Body of pancreas (tissue), 4 donors: Measurements from ENCODE around the gene CDH16. TPM values are rescaled to one million over a fixed set of nuclear protein-coding genes. Genes with fewer than 3 reads are reported as not detected.
"Not testable (repeated sequence)": the region's sequence is repeated elsewhere in the genome, so short reads cannot be mapped to it uniquely, and the experiment has no call there.

Experiments
- ATAC-seq: fragments of 150-250 bp; one replicate; pipeline ENCODE4 v1.9.1; 2016
- DNase-seq, 4 donors: peaks; one replicate each; pipeline ENCODE4 v3.0.0-alpha.2; 2019
- H3K27ac ChIP-seq, 4 donors: fragments of 200-600 bp; sonication (generic); 1 replicate in 3 of 4; 2 replicates in 1 of 4; pipeline versions ENCODE4 v1.5.1 to v1.6.1; 2016 to 2019; ENCODE audit warnings: mild to moderate bottlenecking in 1 of 4, mixed read lengths in 1 of 4, moderate library complexity in 1 of 4
- H3K27me3 ChIP-seq, 2 donors: fragments of 200-600 bp; sonication (generic); one replicate each; pipeline ENCODE4 v1.6.0; 2016; ENCODE audit warnings: mild to moderate bottlenecking in 1 of 2
- H3K36me3 ChIP-seq, 2 donors: fragments of 200-600 bp; sonication (generic); replicated peaks in 1 of 2; 2 replicates each; pipeline ENCODE4 v1.5.1; 2016; ENCODE audit warnings: low read depth in 2 of 2; ENCODE audit not compliant: insufficient read depth in 1 of 2
- H3K4me1 ChIP-seq: fragments of 200-600 bp; sonication (generic); one replicate; pipeline ENCODE4 v1.6.0; 2016
- H3K4me3 ChIP-seq, 2 donors: fragments of 200-600 bp; sonication (generic); 1 replicate in 1 of 2; 2 replicates in 1 of 2; pipeline ENCODE4 v1.5.1; 2016 to 2019
- H3K9me3 ChIP-seq, 3 donors: fragments of 200-600 bp; sonication (generic); 1 replicate in 2 of 3; 2 replicates in 1 of 3; pipeline ENCODE4 v1.5.1; 2016
- POLR2A ChIP-seq, 3 donors: fragments of 450-650 bp; IDR thresholded peaks; one replicate each; pipeline ENCODE4 v1.6.1; 2016; ENCODE audit warnings: antibody characterized with exemption in 3 of 3, mild to moderate bottlenecking in 2 of 3
- WGBS, 2 donors: methylation state at CpG; one replicate each; pipeline ENCODE4 v1.1.5; 2017; 5-methylcytosine and 5-hydroxymethylcytosine counted together
- intact Hi-C: fragments of 100-400 bp; cut with DNase I; formaldehyde crosslinking; loops from one replicate; pipeline ENCODE4 v1.15.1; 2023
- total RNA-seq, 2 donors: library from RNA; depleted of rRNA; stranded (reverse); fragments of >200 nt; gene quantifications; one replicate each; pipeline ENCODE4 v1.1.0, GENCODE V29; 2016
- TF ChIP-seq, protein P1 (sequence below), 7 experiments: fragments of 450-650 bp in 4 of 7; fragments of 200-600 bp in 3 of 7; sonication (generic) in 3 of 7; IDR thresholded peaks; one replicate each; pipeline ENCODE4 v1.5.1; 2016 to 2019; ENCODE audit warnings: antibody characterized with exemption in 7 of 7

The CDH16 gene
- total RNA-seq, 2 donors from 2014 or later: not detected

DNA sequence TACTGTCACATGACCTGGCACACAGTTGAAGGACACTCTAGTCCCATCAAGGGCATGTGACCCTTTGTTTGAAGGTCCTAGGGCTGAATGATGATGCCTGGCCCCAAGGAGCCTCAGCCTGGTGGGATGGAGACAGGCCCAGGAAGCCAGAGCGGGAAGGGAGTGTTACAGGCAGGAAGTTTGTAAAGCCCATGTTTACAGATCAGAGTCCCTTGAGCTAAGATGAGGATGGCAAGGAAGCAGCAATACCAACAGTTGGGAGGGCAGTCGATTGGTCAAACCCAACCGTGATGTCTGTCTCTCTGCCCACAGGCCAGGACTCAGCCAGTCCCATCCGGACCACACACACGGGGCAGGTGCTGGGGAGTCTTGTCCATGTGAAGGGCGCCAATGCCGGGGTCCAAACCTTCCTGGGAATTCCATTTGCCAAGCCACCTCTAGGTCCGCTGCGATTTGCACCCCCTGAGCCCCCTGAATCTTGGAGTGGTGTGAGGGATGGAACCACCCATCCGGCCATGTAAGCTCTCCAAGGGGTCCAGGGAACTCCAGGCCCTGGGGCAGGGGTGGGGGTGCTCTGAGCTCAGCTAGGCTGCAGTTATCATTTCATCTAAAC is 19.1 kb upstream of the CDH16 start:
- DNase-seq (no peak), ATAC-seq (no peak)
- Histone ChIP-seq H3K4me1 (peaks cover 38% of the 10 kb centered on the region), H3K9me3 (no peaks in the 10 kb centered on the region), H3K36me3 (peaks cover 10 to 14% of the 10 kb centered on the region in 2 donors), H3K27ac (no peak overlapping the region), H3K27me3 (no peaks in the 10 kb centered on the region), H3K4me3 (no peak overlapping the region)
- WGBS, 2 donors: 88 to 100% methylated on average over 1 to 10 of the region's 10 CpGs
- TF ChIP-seq, protein P1, sequence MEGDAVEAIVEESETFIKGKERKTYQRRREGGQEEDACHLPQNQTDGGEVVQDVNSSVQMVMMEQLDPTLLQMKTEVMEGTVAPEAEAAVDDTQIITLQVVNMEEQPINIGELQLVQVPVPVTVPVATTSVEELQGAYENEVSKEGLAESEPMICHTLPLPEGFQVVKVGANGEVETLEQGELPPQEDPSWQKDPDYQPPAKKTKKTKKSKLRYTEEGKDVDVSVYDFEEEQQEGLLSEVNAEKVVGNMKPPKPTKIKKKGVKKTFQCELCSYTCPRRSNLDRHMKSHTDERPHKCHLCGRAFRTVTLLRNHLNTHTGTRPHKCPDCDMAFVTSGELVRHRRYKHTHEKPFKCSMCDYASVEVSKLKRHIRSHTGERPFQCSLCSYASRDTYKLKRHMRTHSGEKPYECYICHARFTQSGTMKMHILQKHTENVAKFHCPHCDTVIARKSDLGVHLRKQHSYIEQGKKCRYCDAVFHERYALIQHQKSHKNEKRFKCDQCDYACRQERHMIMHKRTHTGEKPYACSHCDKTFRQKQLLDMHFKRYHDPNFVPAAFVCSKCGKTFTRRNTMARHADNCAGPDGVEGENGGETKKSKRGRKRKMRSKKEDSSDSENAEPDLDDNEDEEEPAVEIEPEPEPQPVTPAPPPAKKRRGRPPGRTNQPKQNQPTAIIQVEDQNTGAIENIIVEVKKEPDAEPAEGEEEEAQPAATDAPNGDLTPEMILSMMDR (IDR thresholded peaks at IDR 0.05): no peak
- no peak for TF ChIP-seq POLR2A (IDR thresholded peaks at IDR 0.05)
- intact Hi-C loops: no loop called here

GRCh38 chr16:66936889-66937554 is 18.3 kb upstream of the CDH16 start:
- no peaks in the 10 kb centered on the region for H3K9me3 ChIP-seq
- DNase-seq (no peak), ATAC-seq (no peak)
- intact Hi-C loops: no loop called here
- peaks cover 45% of the 10 kb centered on the region for H3K4me1 ChIP-seq
- no peak overlapping the region for H3K27ac ChIP-seq
- H3K4me3 ChIP-seq: no peak overlapping the region
- peaks cover 8% of the 10 kb centered on the region in 2 donors for H3K36me3 ChIP-seq
- TF ChIP-seq POLR2A (IDR thresholded peaks at IDR 0.05): no peak
- TF ChIP-seq, protein P1 (IDR thresholded peaks at IDR 0.05): no peak
- 83 to 89% methylated on average over 4 of the region's 4 CpGs for WGBS, 2 donors
- no peaks in the 10 kb centered on the region for H3K27me3 ChIP-seq

DNA sequence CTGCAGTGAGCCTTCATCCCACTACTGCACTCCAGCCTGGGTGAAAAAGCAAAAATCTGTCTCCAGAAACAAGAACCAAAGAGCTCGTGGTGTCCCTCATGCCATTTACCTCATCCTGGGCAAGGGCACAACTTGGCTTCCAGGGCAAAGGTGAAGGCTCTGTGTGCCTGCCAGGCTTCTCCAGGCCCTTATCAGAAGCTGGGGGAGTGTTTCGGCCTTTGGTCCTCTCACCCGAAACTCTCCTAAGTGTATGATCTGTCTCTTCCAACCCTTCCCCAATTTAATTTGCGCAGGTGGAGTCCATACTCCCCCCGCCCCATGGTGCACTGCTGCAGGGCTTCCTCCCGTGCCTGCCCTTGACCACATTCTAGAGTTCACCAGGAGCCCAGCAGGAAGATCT is 17.8 kb upstream of the CDH16 start:
- intact Hi-C loops: no loop called here
- Histone ChIP-seq H3K27me3 (no peaks in the 10 kb centered on the region), H3K4me3 (no peak overlapping the region), H3K4me1 (peaks cover 45% of the 10 kb centered on the region), H3K9me3 (no peaks in the 10 kb centered on the region), H3K36me3 (peaks cover 2 to 5% of the 10 kb centered on the region in 2 donors), H3K27ac (no peak overlapping the region)
- ATAC-seq: no peak
- peak in 1 of 4 donors; percentile 21 for DNase-seq
- TF ChIP-seq, protein P1 (IDR thresholded peaks at IDR 0.05): no peak
- TF ChIP-seq POLR2A (IDR thresholded peaks at IDR 0.05): no peak
- WGBS, 2 donors: 53 to 61% methylated on average over 6 of the region's 6 CpGs

DNA sequence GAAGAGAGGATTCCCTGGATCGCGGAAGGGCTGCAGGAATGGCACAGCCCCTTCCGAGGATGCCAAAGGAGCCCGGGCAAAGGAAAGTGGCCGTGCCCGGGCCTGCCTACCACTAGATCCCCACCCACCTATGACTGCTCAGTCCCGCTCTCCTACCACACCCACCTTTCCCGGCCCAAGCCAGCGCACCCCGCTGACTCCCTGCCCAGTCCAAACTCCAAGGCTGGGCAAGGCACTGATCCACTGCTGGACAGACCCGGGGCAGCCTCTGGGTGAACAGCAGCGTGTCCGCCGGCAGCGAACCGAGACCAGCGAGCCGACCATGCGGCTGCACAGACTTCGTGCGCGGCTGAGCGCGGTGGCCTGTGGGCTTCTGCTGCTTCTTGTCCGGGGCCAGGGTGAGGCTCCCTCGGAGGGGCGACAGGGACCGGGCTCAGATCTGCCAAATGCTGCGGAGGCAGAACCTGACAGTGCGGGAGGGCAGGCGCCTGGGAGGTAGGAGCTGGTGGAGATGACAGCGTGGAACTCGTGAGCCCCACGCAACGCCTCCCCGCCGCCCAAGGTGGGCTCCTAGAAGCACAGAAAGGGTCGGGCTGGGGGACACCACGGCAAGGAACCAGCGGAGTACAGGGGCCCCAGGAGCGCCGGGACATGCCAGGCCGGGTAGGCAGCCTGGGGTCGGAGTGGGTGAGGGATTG is 16.8 kb upstream of the CDH16 start, which contains the start of gene CES2:
CES2 (plus strand) TSS at position 203 of the 698 bp plus-strand sequence; CDS start at position 323, 120 bp downstream.
- ATAC-seq (peak; percentile 67), DNase-seq (peak; percentile 74 to 82 (median 80))
- Histone ChIP-seq H3K27ac (peak within 1 kb of the TSS; percentile 91 to 92 (median 92)), H3K9me3 (no peaks in the 10 kb centered on the region), H3K36me3 (no peaks in the 10 kb centered on the region), H3K4me3 (peak within 1 kb of the TSS; percentile 81 to 100), H3K27me3 (no peaks in the 10 kb centered on the region), H3K4me1 (peaks cover 45% of the 10 kb centered on the region)
- peak; percentile 24 to 45 (median 36) for TF ChIP-seq POLR2A (IDR thresholded peaks at IDR 0.05)
- TF ChIP-seq, protein P1 (IDR thresholded peaks at IDR 0.05): no peak
- 28 to 43% methylated on average over 14 to 40 of the region's 44 CpGs for WGBS, 2 donors
- intact Hi-C loops: no loop called here

GRCh38 chr16:66934839-66935313 is 16.2 kb upstream of the CDH16 start:
- Histone ChIP-seq H3K4me3 (peak overlapping the region; percentile 81 to 100), H3K27ac (peak overlapping the region; percentile 91 to 92 (median 92)), H3K4me1 (peaks cover 45% of the 10 kb centered on the region)
- H3K36me3 ChIP-seq, H3K27me3 ChIP-seq, DNase-seq, intact Hi-C loops, H3K9me3 ChIP-seq: not testable (repeated sequence)
- ATAC-seq: peak; percentile 2
- 0% methylated on average over 9 to 24 of the region's 24 CpGs for WGBS, 2 donors
